ENCODE results near the gene CDYL2.

The CDYL2 gene

GRCh38 chr16:80563066-80563465 is 241.3 kb downstream of the CDYL2 start:
- no peak for DNase-seq (ENCODE audit: low read depth)
- no peak overlapping the region for H3K4me3 ChIP-seq (ENCODE audit: low read depth, low read length)
- TF ChIP-seq, protein P1, sequence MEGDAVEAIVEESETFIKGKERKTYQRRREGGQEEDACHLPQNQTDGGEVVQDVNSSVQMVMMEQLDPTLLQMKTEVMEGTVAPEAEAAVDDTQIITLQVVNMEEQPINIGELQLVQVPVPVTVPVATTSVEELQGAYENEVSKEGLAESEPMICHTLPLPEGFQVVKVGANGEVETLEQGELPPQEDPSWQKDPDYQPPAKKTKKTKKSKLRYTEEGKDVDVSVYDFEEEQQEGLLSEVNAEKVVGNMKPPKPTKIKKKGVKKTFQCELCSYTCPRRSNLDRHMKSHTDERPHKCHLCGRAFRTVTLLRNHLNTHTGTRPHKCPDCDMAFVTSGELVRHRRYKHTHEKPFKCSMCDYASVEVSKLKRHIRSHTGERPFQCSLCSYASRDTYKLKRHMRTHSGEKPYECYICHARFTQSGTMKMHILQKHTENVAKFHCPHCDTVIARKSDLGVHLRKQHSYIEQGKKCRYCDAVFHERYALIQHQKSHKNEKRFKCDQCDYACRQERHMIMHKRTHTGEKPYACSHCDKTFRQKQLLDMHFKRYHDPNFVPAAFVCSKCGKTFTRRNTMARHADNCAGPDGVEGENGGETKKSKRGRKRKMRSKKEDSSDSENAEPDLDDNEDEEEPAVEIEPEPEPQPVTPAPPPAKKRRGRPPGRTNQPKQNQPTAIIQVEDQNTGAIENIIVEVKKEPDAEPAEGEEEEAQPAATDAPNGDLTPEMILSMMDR (IDR thresholded peaks at IDR 0.05; ENCODE audit: insufficient read depth, low read depth, low read length, missing control alignments): no peak

- no peak overlapping the region for H3K4me3 ChIP-seq (ENCODE audit: low read depth, low read length)
- DNase-seq (ENCODE audit: low read depth): no peak
- TF ChIP-seq, protein P1 (IDR thresholded peaks at IDR 0.05; ENCODE audit: insufficient read depth, low read depth, low read length, missing control alignments): no peak
These were observed 245.0 kb downstream of the CDYL2 start for GRCh38 chr16:80559369-80559768.

DNA sequence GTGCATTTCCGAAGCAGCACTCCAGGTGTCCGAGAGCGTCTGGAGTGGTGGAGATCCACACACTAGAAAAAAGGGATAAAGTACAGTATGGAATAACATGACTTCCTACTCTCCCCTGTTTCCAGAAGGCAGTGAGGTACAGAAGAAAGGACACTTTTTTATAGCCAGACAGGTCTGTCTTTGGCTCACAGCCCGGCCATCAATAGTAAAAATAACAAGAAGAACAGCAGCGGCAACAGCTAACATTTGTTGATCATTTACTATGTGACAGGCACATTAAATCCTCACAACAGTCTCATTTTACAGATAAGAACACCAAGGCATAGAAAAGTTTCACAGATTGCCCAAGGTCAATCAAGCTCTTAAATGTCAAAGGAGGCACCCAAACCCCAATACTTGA is 247.4 kb downstream of the CDYL2 start:
- H3K4me3 ChIP-seq (ENCODE audit: low read depth, low read length): no peak overlapping the region
- no peak for DNase-seq (ENCODE audit: low read depth)
- TF ChIP-seq, protein P1 (IDR thresholded peaks at IDR 0.05; ENCODE audit: insufficient read depth, low read depth, low read length, missing control alignments): no peak

GRCh38 chr16:80556481-80556880 is 247.9 kb downstream of the CDYL2 start:
- TF ChIP-seq, protein P1 (IDR thresholded peaks at IDR 0.05; ENCODE audit: insufficient read depth, low read depth, low read length, missing control alignments): no peak
- no peak for DNase-seq (ENCODE audit: low read depth)
- no peak overlapping the region for H3K4me3 ChIP-seq (ENCODE audit: low read depth, low read length)

DNA sequence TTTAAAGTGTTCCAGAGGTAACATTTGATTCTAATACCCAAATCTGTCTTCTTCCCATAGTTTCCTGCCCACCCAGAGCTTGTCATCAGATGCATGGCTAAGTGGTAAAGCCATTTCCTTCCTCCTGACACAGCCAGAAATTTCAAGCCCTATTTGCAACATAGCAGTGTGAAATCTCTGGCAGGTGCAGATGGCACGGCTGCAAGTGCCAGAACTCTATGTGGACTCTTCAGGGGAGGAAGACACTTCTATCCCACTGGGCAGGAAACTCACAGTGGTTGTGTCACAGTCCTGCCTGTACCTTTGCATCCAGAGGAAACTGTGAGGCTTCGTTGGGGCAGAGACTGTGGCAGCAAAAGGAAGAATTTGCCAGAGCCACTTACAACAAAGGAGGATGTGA is 250.4 kb downstream of the CDYL2 start:
- no peak for DNase-seq (ENCODE audit: low read depth)
- TF ChIP-seq, protein P1 (IDR thresholded peaks at IDR 0.05; ENCODE audit: insufficient read depth, low read depth, low read length, missing control alignments): no peak
- no peak overlapping the region for H3K4me3 ChIP-seq (ENCODE audit: low read depth, low read length)

DNA sequence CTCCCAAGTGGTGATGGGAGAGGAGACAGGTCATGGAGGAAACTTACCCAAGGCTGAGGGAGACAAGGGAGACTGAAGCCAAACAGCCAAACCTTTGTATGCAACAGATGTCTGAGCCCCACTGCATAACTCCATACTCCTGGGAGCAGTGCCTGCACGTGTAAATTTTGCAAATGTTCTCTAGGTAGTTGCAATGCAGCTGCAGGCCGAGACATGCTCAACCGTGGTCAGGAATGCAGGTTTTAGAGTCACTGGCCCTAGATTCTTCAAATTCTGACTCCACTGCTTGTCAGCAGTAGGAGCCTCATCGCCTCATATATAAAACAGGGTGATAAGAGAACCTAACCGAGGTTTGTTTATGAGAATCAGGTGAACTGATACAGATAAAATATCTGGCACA is 252.1 kb downstream of the CDYL2 start:
- TF ChIP-seq, protein P1 (IDR thresholded peaks at IDR 0.05; ENCODE audit: insufficient read depth, low read depth, low read length, missing control alignments): no peak
- DNase-seq (ENCODE audit: low read depth): no peak

More for the DNA sequence above, 252.1 kb downstream of the CDYL2 start:
- H3K4me3 ChIP-seq (ENCODE audit: low read depth, low read length): no peak overlapping the region
